ENCODE data around the gene CSRP2. TPM values are rescaled to one million over a fixed set of nuclear protein-coding genes. Genes with fewer than 3 reads are reported as not detected.

Gene CSRP2
- total RNA-seq, 2 experiments from 2014 or later, result 0.63 to 4.3 TPM

GRCh38 chr12:76863005-76863670 lies 15.7 kb downstream of the CSRP2 start:
- ChIA-PET CTCF (ENCODE audit: unreplicated experiment) (no interaction called here), POLR2A (interaction anchor here (0.6 kb wide), 1 partner anchor 1127 kb away, joined by 5 read pairs; no protein-coding TSS in a partner anchor)
- Histone ChIP-seq H3K9me2 (ENCODE audit: insufficient read depth, low read length) (no peaks in the 10 kb centered on the region), H3K27ac (ENCODE audit: low read depth, low read length, poor library complexity, severe bottlenecking) (no peak overlapping the region), H3K4me1 (ENCODE audit: insufficient read depth, low read length, poor library complexity, severe bottlenecking) (peaks cover 34% of the 10 kb centered on the region), H4K20me1 (ENCODE audit: insufficient read depth, low read length) (no peaks in the 10 kb centered on the region), H2AFZ (ENCODE audit: low read length) (no peak overlapping the region), H3K4me2 (ENCODE audit: low read length) (no peak overlapping the region), H3K36me3 (ENCODE audit: insufficient read depth, low read length) (no peaks in the 10 kb centered on the region), H3K4me3 (ENCODE audit: low read depth, low read length, poor library complexity, severe bottlenecking) (no peak overlapping the region), H3K9me3 (ENCODE audit: low read length) (no peaks in the 10 kb centered on the region), H3K79me2 (ENCODE audit: insufficient read depth, low read depth, low read length) (no peaks in the 10 kb centered on the region)
- no peak for TF ChIP-seq EZH2phosphoT487 (IDR thresholded peaks at IDR 0.05; ENCODE audit: borderline replicate concordance, low read depth, low read length)
- no peak for TF ChIP-seq CTCF (conservative IDR thresholded peaks at IDR 0.05; ENCODE audit: low read length)
- DNase-seq (ENCODE audit: low spot score), result no peak
- BruUV-seq (replicated peaks), result no TSS peak
- intact Hi-C loops (cut with micrococcal nuclease; ENCODE audit: unreplicated experiment), result no loop called here

GRCh38 chr12:76860256-76860655 lies 18.6 kb downstream of the CSRP2 start:
- ChIA-PET POLR2A (interaction anchor here (0.6 kb wide), 1 partner anchor 97 kb away, joined by 4 read pairs; no protein-coding TSS in a partner anchor), CTCF (ENCODE audit: unreplicated experiment) (no interaction called here)
- TF ChIP-seq EZH2phosphoT487 (IDR thresholded peaks at IDR 0.05; ENCODE audit: borderline replicate concordance, low read depth, low read length) (no peak), CTCF (conservative IDR thresholded peaks at IDR 0.05; ENCODE audit: low read length) (no peak)
- Histone ChIP-seq H3K27ac (ENCODE audit: low read depth, low read length, poor library complexity, severe bottlenecking) (no peak overlapping the region), H3K36me3 (ENCODE audit: insufficient read depth, low read length) (no peaks in the 10 kb centered on the region), H3K9me3 (ENCODE audit: low read length) (no peaks in the 10 kb centered on the region), H3K4me1 (ENCODE audit: insufficient read depth, low read length, poor library complexity, severe bottlenecking) (peaks cover 6% of the 10 kb centered on the region), H2AFZ (ENCODE audit: low read length) (no peak overlapping the region), H3K4me2 (ENCODE audit: low read length) (no peak overlapping the region), H3K4me3 (ENCODE audit: low read depth, low read length, poor library complexity, severe bottlenecking) (no peak overlapping the region), H3K79me2 (ENCODE audit: insufficient read depth, low read depth, low read length) (no peaks in the 10 kb centered on the region), H3K9me2 (ENCODE audit: insufficient read depth, low read length) (no peaks in the 10 kb centered on the region), H4K20me1 (ENCODE audit: insufficient read depth, low read length) (no peaks in the 10 kb centered on the region)
- no TSS peak for BruUV-seq (replicated peaks)
- DNase-seq (ENCODE audit: low spot score), result no peak
- intact Hi-C loops (cut with micrococcal nuclease; ENCODE audit: unreplicated experiment), result no loop called here

- Histone ChIP-seq H3K79me2 (ENCODE audit: insufficient read depth, low read depth, low read length) (no peaks in the 10 kb centered on the region), H3K9me3 (ENCODE audit: low read length) (no peaks in the 10 kb centered on the region), H3K36me3 (ENCODE audit: insufficient read depth, low read length) (no peaks in the 10 kb centered on the region), H3K27ac (ENCODE audit: low read depth, low read length, poor library complexity, severe bottlenecking) (no peak overlapping the region), H3K4me2 (ENCODE audit: low read length) (no peak overlapping the region), H3K9me2 (ENCODE audit: insufficient read depth, low read length) (no peaks in the 10 kb centered on the region; the same call in 1 of the 2 replicates), H3K4me3 (ENCODE audit: low read depth, low read length, poor library complexity, severe bottlenecking) (no peak overlapping the region), H2AFZ (ENCODE audit: low read length) (no peak overlapping the region), H4K20me1 (ENCODE audit: insufficient read depth, low read length) (no peaks in the 10 kb centered on the region), H3K4me1 (ENCODE audit: insufficient read depth, low read length, poor library complexity, severe bottlenecking) (no peaks in the 10 kb centered on the region)
- TF ChIP-seq CTCF (conservative IDR thresholded peaks at IDR 0.05; ENCODE audit: low read length), result no peak
- TF ChIP-seq EZH2phosphoT487 (IDR thresholded peaks at IDR 0.05; ENCODE audit: borderline replicate concordance, low read depth, low read length), result no peak
- no TSS peak for BruUV-seq (replicated peaks)
- intact Hi-C loops (cut with micrococcal nuclease; ENCODE audit: unreplicated experiment), result no loop called here
- ChIA-PET CTCF (ENCODE audit: unreplicated experiment) (no interaction called here), POLR2A (interaction anchor here (1.0 kb wide), 1 partner anchor 11 kb away, joined by 3 read pairs; no protein-coding TSS in a partner anchor)
- DNase-seq (ENCODE audit: low spot score), result no peak
Observed at GRCh38 chr12:76859611-76860010, 19.2 kb downstream of the CSRP2 start.

Measured in OCI-LY7 (cell line).